Metanephros (tissue), 1 donor: ENCODE measurements around the gene NXPH2. TPM values are rescaled to one million over a fixed set of nuclear protein-coding genes. Genes with fewer than 3 reads are reported as not detected.

Experiments used
- total RNA-seq: library from RNA; depleted of rRNA; stranded (reverse); fragments of >200 nt; gene quantifications from one replicate; pipeline ENCODE4 v1.2.3, GENCODE V29; 2014

Gene NXPH2
- 5.0 TPM for total RNA-seq

DNA sequence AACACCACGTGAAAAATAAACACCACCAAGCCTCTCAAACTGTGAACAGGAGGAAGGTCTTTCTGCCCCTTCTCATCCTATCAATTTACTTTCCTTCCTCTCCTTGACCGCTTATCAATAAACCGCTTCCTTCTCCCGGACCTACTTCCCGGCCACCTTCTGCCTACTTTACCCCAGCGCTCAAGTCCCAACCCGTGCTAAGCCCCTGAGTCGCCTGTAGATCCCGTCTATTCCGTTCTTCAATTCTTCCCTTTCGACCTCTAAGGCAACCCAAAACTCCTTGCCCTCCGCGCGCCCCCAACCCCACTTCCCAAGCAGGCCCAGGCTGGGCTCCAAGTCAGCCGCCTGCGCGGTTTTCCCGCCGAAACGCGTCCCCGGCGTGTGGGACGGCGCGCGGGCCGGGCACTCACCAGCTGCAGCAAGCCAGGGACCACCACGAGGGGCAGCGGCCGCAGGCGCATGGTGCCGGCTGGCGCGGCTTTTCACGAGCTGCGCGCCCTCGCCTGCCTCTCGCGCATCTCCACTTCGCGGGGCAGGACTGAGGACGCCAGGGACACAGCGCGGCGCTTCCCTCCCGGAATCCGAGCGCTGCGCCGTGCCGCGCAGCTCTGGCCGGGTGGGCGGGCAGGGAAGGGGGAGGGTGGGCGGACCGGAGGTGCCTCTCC is at the start of gene NXPH2:
Gene NXPH2, minus strand, starts transcription at position 610 of the 665 bp plus-strand sequence. Its CDS starts 149 bp downstream, at position 461.

